ENCODE measurements around the gene RABGAP1L. TPM values are rescaled to one million over a fixed set of nuclear protein-coding genes. Genes with fewer than 3 reads are reported as not detected.

The RABGAP1L gene
- total RNA-seq, 6 experiments from 2014 or later, result 11.7 to 23.1 (median 18.5) TPM

- 71% methylated on average over 5 of the region's 5 CpGs for WGBS (ENCODE audit: insufficient coverage, low coverage, low lambda C conversion rate, missing lambda C conversion rate)
- ATAC-seq (no peak), DNase-seq (no peak)
- intact Hi-C loops (cut with DNase I), result no loop called here
- H3K27ac ChIP-seq, result no peak overlapping the region
- H3K27me3 ChIP-seq, result no peaks in the 10 kb centered on the region
- no peak overlapping the region for H3K4me3 ChIP-seq
- no peak for TF ChIP-seq CTCF (IDR thresholded peaks at IDR 0.05)
- TF ChIP-seq POLR2A (IDR thresholded peaks at IDR 0.05), result no peak
- H3K4me1 ChIP-seq, result no peaks in the 10 kb centered on the region
- H3K36me3 ChIP-seq, result no peaks in the 10 kb centered on the region
- H3K9me3 ChIP-seq, result no peaks in the 10 kb centered on the region
Observed at GRCh38 chr1:174153085-174153824, 6.1 kb upstream of the RABGAP1L start.

GRCh38 chr1:174153825-174154107, 5.6 kb upstream of the RABGAP1L start:
- Histone ChIP-seq H3K9me3 (no peaks in the 10 kb centered on the region), H3K4me3 (no peak overlapping the region), H3K4me1 (no peaks in the 10 kb centered on the region), H3K36me3 (no peaks in the 10 kb centered on the region), H3K27me3 (no peaks in the 10 kb centered on the region), H3K27ac (no peak overlapping the region)
- ATAC-seq, result no peak
- DNase-seq, result no peak
- TF ChIP-seq POLR2A (IDR thresholded peaks at IDR 0.05), result no peak
- TF ChIP-seq CTCF (IDR thresholded peaks at IDR 0.05), result no peak
- intact Hi-C loops (cut with DNase I), result no loop called here

GRCh38 chr1:174156437-174156836, 2.9 kb upstream of the RABGAP1L start:
- Histone ChIP-seq H3K27ac (no peak overlapping the region), H3K4me1 (peaks cover 0 to 10% (median 0%) of the 10 kb centered on the region in 4 donors), H3K4me3 (no peak overlapping the region), H3K9me3 (no peaks in the 10 kb centered on the region), H3K36me3 (no peaks in the 10 kb centered on the region), H3K27me3 (no peaks in the 10 kb centered on the region)
- no peak for DNase-seq
- WGBS (ENCODE audit: insufficient coverage, low coverage, low lambda C conversion rate, missing lambda C conversion rate), result 88% methylated on average over 1 of the region's 1 CpG
- intact Hi-C loops (cut with DNase I), result no loop called here
- ATAC-seq, result no peak
- no peak for TF ChIP-seq CTCF (IDR thresholded peaks at IDR 0.05)
- no peak for TF ChIP-seq POLR2A (IDR thresholded peaks at IDR 0.05)

- H3K27ac ChIP-seq, result no peak overlapping the region
- H3K4me3 ChIP-seq, result no peak overlapping the region
- intact Hi-C loops (cut with DNase I), result no loop called here
- TF ChIP-seq POLR2A (IDR thresholded peaks at IDR 0.05), result no peak
- no peak for TF ChIP-seq CTCF (IDR thresholded peaks at IDR 0.05)
- no peaks in the 10 kb centered on the region for H3K36me3 ChIP-seq
- H3K4me1 ChIP-seq, result peaks cover 0 to 10% (median 0%) of the 10 kb centered on the region in 4 donors
- no peaks in the 10 kb centered on the region for H3K9me3 ChIP-seq
- 66% methylated on average over 3 of the region's 3 CpGs for whole genome bisulfite sequencing (ENCODE audit: insufficient coverage, low coverage, low lambda C conversion rate, missing lambda C conversion rate)
- ATAC-seq, result no peak
- no peaks in the 10 kb centered on the region for H3K27me3 ChIP-seq
- no peak for DNase-seq
Observed at GRCh38 chr1:174157157-174157806, 2.0 kb upstream of the RABGAP1L start.

Data from right lobe of liver (tissue), 6 donors.